Breast epithelium (tissue), 3 donors: Measurements from ENCODE around the gene CREBZF.

Source experiments
- POLR2A ChIP-seq: fragments of 450-650 bp; IDR thresholded peaks from one replicate; pipeline ENCODE4 v1.6.1; 2016; ENCODE audit warnings: antibody characterized with exemption, mild to moderate bottlenecking, moderate library complexity
- POLR2AphosphoS5 ChIP-seq, 3 donors: sonication (generic); formaldehyde crosslinking; IDR thresholded peaks; one replicate each; pipeline ENCODE4 v1.6.1; 2017; ENCODE audit warnings: antibody characterized with exemption in 3 of 3
- TF ChIP-seq, protein P1 (sequence below), 3 donors: fragments of 450-650 bp; IDR thresholded peaks; one replicate each; pipeline ENCODE4 v1.5.1; 2016 to 2017; ENCODE audit warnings: antibody characterized with exemption in 3 of 3, mild to moderate bottlenecking in 3 of 3, moderate library complexity in 3 of 3

- TF ChIP-seq, protein P1, sequence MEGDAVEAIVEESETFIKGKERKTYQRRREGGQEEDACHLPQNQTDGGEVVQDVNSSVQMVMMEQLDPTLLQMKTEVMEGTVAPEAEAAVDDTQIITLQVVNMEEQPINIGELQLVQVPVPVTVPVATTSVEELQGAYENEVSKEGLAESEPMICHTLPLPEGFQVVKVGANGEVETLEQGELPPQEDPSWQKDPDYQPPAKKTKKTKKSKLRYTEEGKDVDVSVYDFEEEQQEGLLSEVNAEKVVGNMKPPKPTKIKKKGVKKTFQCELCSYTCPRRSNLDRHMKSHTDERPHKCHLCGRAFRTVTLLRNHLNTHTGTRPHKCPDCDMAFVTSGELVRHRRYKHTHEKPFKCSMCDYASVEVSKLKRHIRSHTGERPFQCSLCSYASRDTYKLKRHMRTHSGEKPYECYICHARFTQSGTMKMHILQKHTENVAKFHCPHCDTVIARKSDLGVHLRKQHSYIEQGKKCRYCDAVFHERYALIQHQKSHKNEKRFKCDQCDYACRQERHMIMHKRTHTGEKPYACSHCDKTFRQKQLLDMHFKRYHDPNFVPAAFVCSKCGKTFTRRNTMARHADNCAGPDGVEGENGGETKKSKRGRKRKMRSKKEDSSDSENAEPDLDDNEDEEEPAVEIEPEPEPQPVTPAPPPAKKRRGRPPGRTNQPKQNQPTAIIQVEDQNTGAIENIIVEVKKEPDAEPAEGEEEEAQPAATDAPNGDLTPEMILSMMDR (IDR thresholded peaks at IDR 0.05): no peak
- peak; percentile 24 for TF ChIP-seq POLR2A
- peak; percentile 87 to 88 (median 87) for TF ChIP-seq POLR2AphosphoS5 (IDR thresholded peaks at IDR 0.05)
Observed at GRCh38 chr11:85627998-85628770, 36.7 kb downstream of the CREBZF start, which contains the start of gene TMEM126B.
